ENCODE results near the gene LCE2D.
A peak's percentile ranks its signal among the peaks of the same experiment; 100 is the strongest.
"Not testable (repeated sequence)": the region's sequence is repeated elsewhere in the genome, so short reads cannot be mapped to it uniquely, and the experiment has no call there.

The LCE2D gene, protein sequence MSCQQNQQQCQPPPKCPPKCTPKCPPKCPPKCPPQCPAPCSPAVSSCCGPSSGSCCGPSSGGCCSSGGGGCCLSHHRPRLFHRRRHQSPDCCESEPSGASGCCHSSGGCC

DNA sequence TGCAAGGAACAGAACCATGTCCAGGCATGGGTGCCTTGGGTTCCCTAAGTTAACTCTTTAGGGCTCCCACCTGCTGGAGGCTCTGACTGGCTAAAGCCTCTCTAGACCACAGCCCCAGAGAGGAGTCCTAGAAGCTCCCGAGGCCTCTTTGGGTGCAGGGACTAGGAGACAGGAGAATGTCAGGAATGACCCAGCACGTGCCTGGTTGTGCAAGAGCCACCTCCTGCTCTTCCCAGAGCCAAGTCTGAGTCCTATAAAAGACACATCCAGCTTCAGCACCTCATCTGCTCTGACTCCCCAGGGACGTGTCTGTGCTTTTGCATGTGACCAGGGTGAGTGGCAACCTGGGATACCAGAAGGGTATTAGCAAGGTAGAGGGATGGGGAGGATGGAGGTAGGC, at the start of gene LCE2D:
TSS of gene LCE2D (plus strand) at position 283 of the 400 bp plus-strand sequence. CDS start 726 bp downstream, outside the sequence.
- DNase-seq (ENCODE audit: low read depth), result no peak

GRCh38 chr1:152613511-152613910, 49.7 kb upstream of the LCE2D start, which contains the start of gene LCE3B:
Gene LCE3B, plus strand, starts transcription at chr1:152613811. Its CDS starts 0 bp downstream, at chr1:152613811.
- DNase-seq (ENCODE audit: low read depth), result no peak

- DNase-seq (ENCODE audit: low read depth), result no peak
These were observed 41.2 kb upstream of the LCE2D start for GRCh38 chr1:152621993-152622392.

DNA sequence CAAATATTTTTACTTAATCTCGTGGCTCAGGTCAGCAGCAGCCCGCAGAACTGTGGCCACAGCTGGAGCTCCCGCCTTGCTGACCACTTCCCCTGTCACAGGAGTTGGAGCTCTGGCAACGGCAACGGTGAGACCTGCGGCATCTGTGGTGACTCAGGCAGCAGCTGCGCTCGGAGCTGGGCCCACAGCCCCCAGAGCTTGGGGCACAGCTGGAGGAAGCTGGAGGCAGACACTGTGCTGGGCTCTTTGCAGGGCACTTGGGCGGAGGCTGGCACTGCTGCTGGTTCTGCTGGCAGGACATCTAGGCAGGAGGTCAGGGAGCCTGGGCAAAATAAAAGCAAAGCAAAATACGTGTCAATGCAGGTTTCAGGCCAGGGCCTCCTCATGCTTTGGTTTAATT, 40.4 kb upstream of the LCE2D start, which contains the start of gene LCE3A:
TSS of gene LCE3A (minus strand) at position 301 of the 400 bp plus-strand sequence. CDS start at position 301, 0 bp downstream.
- DNase-seq (ENCODE audit: low read depth), result no peak

- no peak for DNase-seq (ENCODE audit: low read depth)
These were observed 39.9 kb upstream of the LCE2D start for GRCh38 chr1:152623203-152623844.

DNA sequence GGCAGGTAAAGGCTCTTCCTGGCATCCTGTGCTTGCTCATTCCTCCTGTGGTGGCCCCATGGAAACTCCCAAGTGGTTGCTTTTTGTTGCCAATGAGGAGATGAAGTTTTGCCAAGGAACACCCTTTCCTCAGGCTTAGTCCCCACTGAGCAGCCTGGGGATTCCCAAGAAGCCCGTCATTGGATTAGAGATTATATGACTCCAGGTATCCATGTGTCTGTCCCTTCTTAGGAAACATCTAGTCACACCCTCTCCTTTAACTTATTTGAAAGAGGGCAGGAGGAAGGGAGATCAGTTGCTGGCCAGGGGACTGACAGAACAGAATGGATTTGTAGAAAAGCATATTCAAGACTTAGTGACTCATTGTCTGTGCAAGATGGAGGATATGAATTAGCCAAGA, 36.4 kb upstream of the LCE2D start:
- no peak for DNase-seq (ENCODE audit: low read depth)

GRCh38 chr1:152630596-152630995, 32.6 kb upstream of the LCE2D start:
- DNase-seq (ENCODE audit: low read depth), result no peak

- no peak for DNase-seq (ENCODE audit: low read depth)
These were observed 22.8 kb upstream of the LCE2D start for GRCh38 chr1:152640351-152640750.

DNA sequence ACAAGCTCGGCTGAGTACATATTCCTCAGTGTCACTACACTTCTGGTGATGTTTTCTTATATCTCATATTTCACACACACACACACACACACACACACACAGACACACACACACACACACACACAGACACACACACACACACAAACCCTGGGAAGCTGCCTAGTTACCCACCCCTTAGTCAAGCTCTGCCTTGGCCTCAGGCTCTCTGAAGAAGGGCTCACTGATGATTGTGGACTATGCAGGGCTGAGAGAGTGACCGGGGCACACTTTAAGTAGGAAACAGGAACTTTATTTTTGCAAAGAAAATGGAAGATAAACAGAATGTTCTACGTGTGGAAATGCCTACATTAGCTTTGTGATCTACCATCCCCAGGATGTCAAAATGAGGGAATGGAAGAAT, 19.2 kb upstream of the LCE2D start:
- DNase-seq (ENCODE audit: low read depth), result no peak

GRCh38 chr1:152645146-152645545, 18.0 kb upstream of the LCE2D start:
- DNase-seq (ENCODE audit: low read depth), result no peak

GRCh38 chr1:152646656-152647055, 16.5 kb upstream of the LCE2D start:
- no peak for DNase-seq (ENCODE audit: low read depth)

- peak; percentile 15 for DNase-seq (ENCODE audit: low read depth)
These were observed 9.1 kb upstream of the LCE2D start for GRCh38 chr1:152654110-152654509.

- no peak for DNase-seq (ENCODE audit: low read depth)
These were observed 6.7 kb upstream of the LCE2D start for GRCh38 chr1:152656459-152656858.

- DNase-seq (ENCODE audit: low read depth), result no peak
These were observed 5.5 kb upstream of the LCE2D start for GRCh38 chr1:152657677-152658076.

- no peak for DNase-seq (ENCODE audit: low read depth)
These were observed 4.5 kb upstream of the LCE2D start for GRCh38 chr1:152658649-152659048.

GRCh38 chr1:152666171-152666570, 3.0 kb downstream of the LCE2D start:
- not testable (repeated sequence) for DNase-seq (ENCODE audit: low read depth)

GRCh38 chr1:152667648-152668047, 4.5 kb downstream of the LCE2D start:
- no peak for DNase-seq (ENCODE audit: low read depth)

- no peak for DNase-seq (ENCODE audit: low read depth)
These were observed 9.8 kb downstream of the LCE2D start for GRCh38 chr1:152673016-152673415.

DNA sequence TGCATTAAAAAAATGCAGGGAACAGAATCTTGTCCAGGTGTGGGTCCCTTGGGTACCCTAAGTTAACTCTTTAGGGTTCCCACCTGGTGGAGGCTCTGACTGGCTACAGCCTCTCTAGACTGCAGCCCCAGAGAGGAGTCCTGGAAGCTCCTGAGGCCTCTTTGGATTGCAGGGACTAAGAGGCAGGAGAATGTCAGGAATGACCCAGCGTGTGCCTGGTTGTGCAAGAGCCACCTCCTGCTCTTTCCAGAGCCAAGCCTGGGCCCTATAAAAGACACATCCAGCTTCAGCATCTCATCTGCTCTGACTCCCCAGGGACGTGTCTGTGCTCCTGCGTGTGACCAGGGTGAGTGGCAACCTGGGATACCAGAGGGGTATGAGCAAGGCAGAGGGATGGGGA, 11.8 kb downstream of the LCE2D start, which contains the start of gene LCE2C:
TSS of gene LCE2C (plus strand) at position 297 of the 400 bp plus-strand sequence. CDS start 737 bp downstream, outside the sequence.
- not testable (repeated sequence) for DNase-seq (ENCODE audit: low read depth)

DNA sequence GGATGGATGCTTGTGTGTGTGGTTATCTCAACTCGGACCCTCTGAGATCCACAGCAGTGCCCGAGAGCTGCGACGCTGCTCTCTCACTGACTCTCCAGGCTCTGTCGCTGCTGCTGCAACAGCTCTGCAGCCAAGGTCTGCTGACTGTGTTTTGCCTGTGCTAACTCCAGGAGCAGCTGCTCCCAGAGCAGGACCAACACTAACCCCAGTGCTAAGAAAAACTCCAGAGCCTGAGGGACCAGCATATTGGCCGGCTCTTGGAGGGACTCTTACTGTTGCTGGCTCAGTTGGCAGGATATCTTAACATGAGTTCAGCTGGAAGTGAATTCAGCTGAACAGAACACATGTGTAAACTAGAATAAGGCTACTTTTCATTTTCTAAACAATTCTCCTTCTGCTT, 16.3 kb downstream of the LCE2D start:
- DNase-seq (ENCODE audit: low read depth), result no peak

DNA sequence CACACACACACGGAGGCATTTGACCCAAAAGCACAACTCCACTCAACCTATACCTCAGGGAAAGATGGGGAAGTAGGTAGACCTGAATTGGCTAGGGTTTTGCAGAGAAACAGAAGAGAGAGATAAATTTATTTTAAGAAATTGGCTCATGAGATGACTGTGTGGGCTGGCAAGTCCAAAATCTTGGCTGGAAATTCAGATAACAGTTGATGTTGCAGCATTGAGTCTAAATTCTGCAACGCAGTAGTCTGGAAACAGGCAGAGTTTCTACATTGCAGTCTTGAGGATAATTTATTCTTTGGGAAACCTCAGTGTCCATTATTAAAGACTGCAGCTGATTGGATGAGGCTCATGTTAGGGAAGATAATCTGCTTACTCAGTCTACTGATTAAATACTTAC, 18.4 kb downstream of the LCE2D start:
- DNase-seq (ENCODE audit: low read depth), result no peak

GRCh38 chr1:152683846-152684245, 20.7 kb downstream of the LCE2D start:
- no peak for DNase-seq (ENCODE audit: low read depth)

DNA sequence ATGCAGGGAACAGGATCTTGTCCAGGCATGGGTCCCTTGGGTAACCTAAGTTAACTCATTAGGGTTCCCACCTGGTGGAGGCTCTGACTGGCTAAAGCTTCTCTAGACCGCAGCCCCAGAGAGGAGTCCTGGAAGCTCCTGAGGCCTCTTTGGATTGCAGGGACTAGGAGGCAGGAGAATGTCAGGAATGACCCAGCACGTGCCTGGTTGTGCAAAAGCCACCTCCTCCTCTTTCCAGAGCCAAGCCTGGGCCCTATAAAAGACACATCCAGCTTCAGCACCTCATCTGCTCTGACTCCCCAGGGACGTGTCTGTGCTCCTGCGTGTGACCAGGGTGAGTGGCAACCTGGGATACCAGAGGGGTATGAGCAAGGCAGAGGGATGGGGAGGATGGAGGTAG, 22.6 kb downstream of the LCE2D start, which contains the start of gene LCE2B:
TSS of gene LCE2B (plus strand) at position 301 of the 400 bp plus-strand sequence. CDS start 721 bp downstream, outside the sequence.
- DNase-seq (ENCODE audit: low read depth), result not testable (repeated sequence)
